DND-41 (cell line): ENCODE measurements around the gene COPS4.

ENCODE experiments used
- EZH2 ChIP-seq: IDR thresholded peaks from 3 replicates; pipeline ENCODE4 v1.6.1; 2012; ENCODE audit warnings: borderline replicate concordance, low read depth, mild to moderate bottlenecking, moderate library complexity, low read length, inconsistent platforms; ENCODE audit not compliant: severe bottlenecking
- TF ChIP-seq, protein P1 (sequence below): IDR thresholded peaks from 2 replicates; pipeline ENCODE4 v1.5.1; 2012; ENCODE audit warnings: borderline replicate concordance, low read length, moderate library complexity, mild to moderate bottlenecking; ENCODE audit not compliant: poor library complexity, severe bottlenecking; ENCODE audit errors: extremely low read depth

DNA sequence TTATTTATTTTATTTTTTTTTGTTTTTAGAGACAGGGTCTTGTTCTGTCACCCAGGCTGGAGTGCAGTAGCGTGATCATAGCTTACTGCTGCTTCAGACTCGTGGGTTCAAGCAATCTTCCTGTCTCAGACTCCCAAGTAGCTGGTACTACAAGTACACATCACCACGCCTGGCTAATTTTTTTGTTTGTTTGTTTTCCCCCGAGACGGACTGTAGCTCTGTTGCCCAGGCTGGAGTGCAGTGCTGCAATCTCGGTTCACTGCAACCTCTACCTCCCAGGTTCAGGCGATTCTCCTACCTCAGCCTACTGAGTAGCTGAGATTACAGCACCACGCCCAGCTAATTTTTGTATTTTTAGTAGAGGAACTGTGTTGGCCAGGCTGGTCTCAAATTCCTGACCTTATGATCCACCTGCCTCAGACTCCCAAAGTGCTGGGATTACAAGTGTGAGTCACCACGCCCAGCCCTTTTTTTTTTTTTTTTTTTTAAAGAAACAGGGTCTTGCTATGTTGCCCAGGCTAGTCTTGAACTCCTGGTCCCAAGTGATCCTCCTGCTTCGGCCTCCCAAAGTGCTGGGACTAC lies 32.2 kb downstream of the COPS4 start:
- TF ChIP-seq, protein P1, sequence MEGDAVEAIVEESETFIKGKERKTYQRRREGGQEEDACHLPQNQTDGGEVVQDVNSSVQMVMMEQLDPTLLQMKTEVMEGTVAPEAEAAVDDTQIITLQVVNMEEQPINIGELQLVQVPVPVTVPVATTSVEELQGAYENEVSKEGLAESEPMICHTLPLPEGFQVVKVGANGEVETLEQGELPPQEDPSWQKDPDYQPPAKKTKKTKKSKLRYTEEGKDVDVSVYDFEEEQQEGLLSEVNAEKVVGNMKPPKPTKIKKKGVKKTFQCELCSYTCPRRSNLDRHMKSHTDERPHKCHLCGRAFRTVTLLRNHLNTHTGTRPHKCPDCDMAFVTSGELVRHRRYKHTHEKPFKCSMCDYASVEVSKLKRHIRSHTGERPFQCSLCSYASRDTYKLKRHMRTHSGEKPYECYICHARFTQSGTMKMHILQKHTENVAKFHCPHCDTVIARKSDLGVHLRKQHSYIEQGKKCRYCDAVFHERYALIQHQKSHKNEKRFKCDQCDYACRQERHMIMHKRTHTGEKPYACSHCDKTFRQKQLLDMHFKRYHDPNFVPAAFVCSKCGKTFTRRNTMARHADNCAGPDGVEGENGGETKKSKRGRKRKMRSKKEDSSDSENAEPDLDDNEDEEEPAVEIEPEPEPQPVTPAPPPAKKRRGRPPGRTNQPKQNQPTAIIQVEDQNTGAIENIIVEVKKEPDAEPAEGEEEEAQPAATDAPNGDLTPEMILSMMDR = no peak
- TF ChIP-seq EZH2 = no peak
